Lower leg skin (tissue), 4 donors: ENCODE results near the gene UPB1. TPM values are rescaled to one million over a fixed set of nuclear protein-coding genes. Genes with fewer than 3 reads are reported as not detected.

Experiments used
- DNase-seq, 2 donors: peaks; one replicate each; pipeline ENCODE4 v3.0.0-alpha.2; 2019; ENCODE audit warnings: low spot score in 2 of 2
- H3K4me3 ChIP-seq: fragments of 200-600 bp; sonication (generic); 2 replicates; pipeline ENCODE4 v1.5.1; 2017; ENCODE audit warnings: mild to moderate bottlenecking, low read depth; ENCODE audit not compliant: poor library complexity, severe bottlenecking
- CTCF ChIP-seq, 3 donors: fragments of 450-650 bp; IDR thresholded peaks; one replicate each; pipeline ENCODE4 v1.5.1; 2016; ENCODE audit warnings: antibody characterized with exemption in 3 of 3, mild to moderate bottlenecking in 3 of 3, moderate library complexity in 2 of 3
- POLR2A ChIP-seq, 2 donors: fragments of 450-650 bp; IDR thresholded peaks; one replicate each; pipeline ENCODE4 v1.6.1; 2016 to 2017; ENCODE audit warnings: antibody characterized with exemption in 2 of 2, mild to moderate bottlenecking in 1 of 2, moderate library complexity in 1 of 2
- WGBS, 2 donors: methylation state at CpG; one replicate each; pipeline ENCODE4 v1.1.5; 2018; 5-methylcytosine and 5-hydroxymethylcytosine counted together
- intact Hi-C: fragments of 100-400 bp; cut with DNase I; formaldehyde crosslinking; loops from one replicate; pipeline ENCODE4 v1.15.0; 2023; ENCODE audit warnings: low total_unique reads
- total RNA-seq, 4 donors: library from RNA; depleted of rRNA; stranded (reverse); fragments of >200 nt; gene quantifications; one replicate each; pipeline ENCODE4 v1.1.0, GENCODE V29; 2016

UPB1 gene
- total RNA-seq, 4 donors from 2014 or later = 0.99 to 2.1 (median 1.9) TPM

GRCh38 chr22:24541681-24542515, 46.8 kb downstream of the UPB1 start:
- TF ChIP-seq CTCF (IDR thresholded peaks at IDR 0.05) = no peak
- no peak for TF ChIP-seq POLR2A (IDR thresholded peaks at IDR 0.05)
- intact Hi-C loops = no loop called here
- no peak overlapping the region for H3K4me3 ChIP-seq
- no peak for DNase-seq
- 90% methylated on average over 6 of the region's 6 CpGs for WGBS, 2 donors

- WGBS, 2 donors = 43 to 64% methylated on average over 7 to 8 of the region's 9 CpGs
- no peak overlapping the region for H3K4me3 ChIP-seq
- no peak for TF ChIP-seq POLR2A (IDR thresholded peaks at IDR 0.05)
- no peak for TF ChIP-seq CTCF (IDR thresholded peaks at IDR 0.05)
- no peak for DNase-seq
- intact Hi-C loops = no loop called here
Observed at GRCh38 chr22:24542641-24543040, 47.5 kb downstream of the UPB1 start.

- TF ChIP-seq POLR2A (IDR thresholded peaks at IDR 0.05) (no peak), CTCF (IDR thresholded peaks at IDR 0.05) (no peak)
- no peak overlapping the region for H3K4me3 ChIP-seq
- WGBS, 2 donors = 69 to 78% methylated on average over 7 of the region's 7 CpGs
- intact Hi-C loops = no loop called here
- DNase-seq = no peak
Observed at GRCh38 chr22:24543185-24543601, 48.1 kb downstream of the UPB1 start.

- WGBS, 2 donors = 89 to 93% methylated on average over 7 to 11 of the region's 11 CpGs
Observed at GRCh38 chr22:24543679-24544243, 48.6 kb downstream of the UPB1 start.

GRCh38 chr22:24548812-24549211, 53.7 kb downstream of the UPB1 start:
- no peak for DNase-seq
- intact Hi-C loops = no loop called here
- TF ChIP-seq CTCF (IDR thresholded peaks at IDR 0.05) (no peak), POLR2A (IDR thresholded peaks at IDR 0.05) (no peak)
- H3K4me3 ChIP-seq = no peak overlapping the region
- 94 to 98% methylated on average over 3 to 4 of the region's 4 CpGs for WGBS, 2 donors

More at GRCh38 chr22:24543679-24544243, 48.6 kb downstream of the UPB1 start:
- TF ChIP-seq POLR2A (IDR thresholded peaks at IDR 0.05) (no peak), CTCF (IDR thresholded peaks at IDR 0.05) (no peak)
- no peak overlapping the region for H3K4me3 ChIP-seq
- DNase-seq = no peak
- intact Hi-C loops = no loop called here
